Left lung (tissue), 10 donors: ENCODE results near the gene USP35. TPM values are rescaled to one million over a fixed set of nuclear protein-coding genes. Genes with fewer than 3 reads are reported as not detected.

Experiments
- ATAC-seq: fragments of 200-7000 bp; cut with Tn5 transposase; one replicate; pipeline ENCODE4 v1.9.1; 2020; ENCODE audit warnings: moderate library complexity
- DNase-seq, 4 donors: peaks; one replicate each; pipeline ENCODE4 v3.0.0-alpha.2; 2013 to 2020
- H3K27ac ChIP-seq, 2 donors: fragments of 200-600 bp; sonication (generic) in 1 of 2; one replicate each; pipeline versions ENCODE4 v1.5.0 to v1.8.0; 2020 to 2021
- H3K27me3 ChIP-seq, 2 donors: fragments of 200-600 bp; sonication (generic) in 1 of 2; one replicate each; pipeline versions ENCODE4 v1.5.0 to v1.8.0; 2020 to 2021
- H3K36me3 ChIP-seq, 2 donors: fragments of 200-600 bp; sonication (generic) in 1 of 2; one replicate each; pipeline versions ENCODE4 v1.5.0 to v1.8.0; 2020 to 2021
- H3K4me1 ChIP-seq, 2 donors: fragments of 200-600 bp; one replicate each; pipeline ENCODE4 v1.8.0; 2021
- H3K4me3 ChIP-seq, 2 donors: fragments of 200-600 bp; sonication (generic) in 1 of 2; one replicate each; pipeline versions ENCODE4 v1.5.0 to v1.8.0; 2020 to 2021; ENCODE audit warnings: mild to moderate bottlenecking in 1 of 2
- H3K9me3 ChIP-seq, 2 donors: fragments of 200-600 bp; sonication (generic) in 1 of 2; one replicate each; pipeline versions ENCODE4 v1.5.0 to v1.8.0; 2020 to 2021
- CTCF ChIP-seq, 2 donors: fragments of 200-600 bp; sonication (generic) in 1 of 2; IDR thresholded peaks; one replicate each; pipeline versions ENCODE4 v1.5.0 to v1.8.0; 2021; ENCODE audit warnings: antibody characterized with exemption in 2 of 2
- intact Hi-C, 2 donors: fragments of 100-400 bp; cut with DNase I; formaldehyde crosslinking; loops; one replicate each; pipeline versions ENCODE4 v1.11.2 to v1.14.2; 2022
- polyA plus RNA-seq, 6 donors: library from polyadenylated mRNA; unstranded; fragments of 120-200 nt; gene quantifications; one replicate each; pipeline ENCODE4 v1.2.1, GENCODE V29; 2013; ENCODE audit not compliant: insufficient read length in 6 of 6
- total RNA-seq, 2 donors: library from RNA; stranded (reverse); fragmentation: NEBNext Ultra II Directional; extraction: Animal tissue kit (Norgen Biotek cat#: 25700); gene quantifications; one replicate each; pipeline ENCODE4 v1.2.1, GENCODE V29; 2021
- donor health status: DM: no; HTN: yes; CAD: no.
- donor health status: DM: no; HTN: no; CAD: no.

USP35 gene
- total and polyA plus RNA-seq, 8 donors, result 5.8 to 8.2 (median 6.9) TPM

- Histone ChIP-seq H3K27ac (no peak overlapping the region), H3K9me3 (no peaks in the 10 kb centered on the region), H3K36me3 (no peaks in the 10 kb centered on the region), H3K27me3 (no peaks in the 10 kb centered on the region), H3K4me3 (no peak overlapping the region), H3K4me1 (peaks cover 0 to 20% of the 10 kb centered on the region in 2 donors)
- no peak for ATAC-seq
- DNase-seq, result no peak
- TF ChIP-seq CTCF (IDR thresholded peaks at IDR 0.05), result no peak
- intact Hi-C loops, result no loop called here
Measured at GRCh38 chr11:78234006-78234405, 45.3 kb downstream of the USP35 start.

GRCh38 chr11:78237293-78238046 is 48.8 kb downstream of the USP35 start:
- peaks cover 0 to 7% of the 10 kb centered on the region in 2 donors for H3K9me3 ChIP-seq
- TF ChIP-seq CTCF (IDR thresholded peaks at IDR 0.05), result no peak
- H3K36me3 ChIP-seq, result no peaks in the 10 kb centered on the region
- no peaks in the 10 kb centered on the region for H3K4me1 ChIP-seq
- ATAC-seq (no peak), DNase-seq (no peak)
- intact Hi-C loops, result no loop called here
- H3K27ac ChIP-seq, result no peak overlapping the region
- H3K4me3 ChIP-seq, result no peak overlapping the region
- no peaks in the 10 kb centered on the region for H3K27me3 ChIP-seq

GRCh38 chr11:78239781-78240180 is 51.1 kb downstream of the USP35 start:
- no peak for DNase-seq
- ATAC-seq, result no peak
- TF ChIP-seq CTCF (IDR thresholded peaks at IDR 0.05), result no peak
- Histone ChIP-seq H3K27me3 (no peaks in the 10 kb centered on the region), H3K4me1 (peaks cover 0 to 7% of the 10 kb centered on the region in 2 donors), H3K27ac (no peak overlapping the region), H3K36me3 (no peaks in the 10 kb centered on the region), H3K9me3 (peaks cover 0 to 7% of the 10 kb centered on the region in 2 donors), H3K4me3 (no peak overlapping the region)
- intact Hi-C loops, result no loop called here

- Histone ChIP-seq H3K4me1 (peaks cover 0 to 11% of the 10 kb centered on the region in 2 donors), H3K4me3 (no peak overlapping the region), H3K27ac (no peak overlapping the region), H3K9me3 (peaks cover 0 to 7% of the 10 kb centered on the region in 2 donors), H3K27me3 (no peaks in the 10 kb centered on the region), H3K36me3 (peaks cover 0 to 5% of the 10 kb centered on the region in 2 donors)
- ATAC-seq, result no peak
- intact Hi-C loops, result no loop called here
- no peak for TF ChIP-seq CTCF (IDR thresholded peaks at IDR 0.05)
- DNase-seq, result no peak
Measured at GRCh38 chr11:78241475-78241874, 52.8 kb downstream of the USP35 start.

GRCh38 chr11:78244080-78244479 is 55.4 kb downstream of the USP35 start:
- Histone ChIP-seq H3K4me1 (peaks cover 0 to 11% of the 10 kb centered on the region in 2 donors), H3K9me3 (peaks cover 0 to 7% of the 10 kb centered on the region in 2 donors), H3K36me3 (peaks cover 0 to 15% of the 10 kb centered on the region in 2 donors), H3K27me3 (no peaks in the 10 kb centered on the region), H3K4me3 (no peak overlapping the region), H3K27ac (no peak overlapping the region)
- intact Hi-C loops, result no loop called here
- no peak for TF ChIP-seq CTCF (IDR thresholded peaks at IDR 0.05)
- no peak for ATAC-seq
- DNase-seq, result no peak
